GM18858 (cell line): Measurements from ENCODE around the gene TMEM267.
"Not testable (repeated sequence)": the region's sequence is repeated elsewhere in the genome, so short reads cannot be mapped to it uniquely, and the experiment has no call there.

Experiments
- ATAC-seq: cut with Tn5 transposase; IDR thresholded peaks from one replicate; pipeline ENCODE4 v1.9.1; 2021; ENCODE audit not compliant: unreplicated experiment

The TMEM267 gene

DNA sequence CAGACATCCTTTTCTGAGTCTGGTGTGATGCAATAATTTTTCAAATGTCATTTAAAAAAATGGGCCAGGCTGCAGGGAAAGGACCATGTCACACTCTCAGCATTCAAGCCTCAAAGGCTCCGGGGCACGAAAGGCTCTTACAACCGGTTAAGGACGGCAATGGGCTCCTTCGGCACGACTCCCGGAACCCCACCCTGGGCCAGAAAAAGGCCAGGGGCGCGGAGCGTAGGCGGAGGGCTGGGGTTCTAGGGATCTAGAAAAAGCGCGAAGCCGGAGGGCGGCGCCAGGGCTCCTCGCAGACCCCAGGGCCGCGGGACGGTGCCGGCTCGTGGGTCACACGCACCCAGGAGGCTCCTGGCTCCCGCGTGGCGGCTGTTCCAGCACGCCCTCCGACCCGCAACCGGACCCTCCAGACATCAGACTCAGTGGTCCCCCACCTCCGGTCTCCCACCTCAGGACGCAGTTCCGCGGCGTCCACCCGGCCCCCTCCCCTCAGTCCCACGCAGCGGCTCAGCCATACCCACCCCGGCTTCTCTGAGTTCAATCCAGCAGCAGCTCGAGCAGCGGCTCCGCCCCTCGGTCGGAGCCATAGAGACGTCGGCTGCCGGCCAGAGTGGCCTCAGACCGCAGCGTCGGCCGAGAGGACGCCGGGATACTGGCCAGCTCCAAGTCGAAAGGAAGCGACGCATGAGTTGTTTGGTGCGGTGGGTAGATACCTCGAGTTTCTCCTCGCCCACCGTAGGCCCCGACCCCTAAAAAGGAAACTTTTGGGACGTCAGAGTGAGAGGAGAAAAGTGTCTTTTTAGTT lies at the start of gene TMEM267:
TSS of gene TMEM267 (minus strand) at position 568 of the 808 bp plus-strand sequence. CDS start 29,896 bp downstream, outside the sequence.
- peak; percentile 66 for ATAC-seq

DNA sequence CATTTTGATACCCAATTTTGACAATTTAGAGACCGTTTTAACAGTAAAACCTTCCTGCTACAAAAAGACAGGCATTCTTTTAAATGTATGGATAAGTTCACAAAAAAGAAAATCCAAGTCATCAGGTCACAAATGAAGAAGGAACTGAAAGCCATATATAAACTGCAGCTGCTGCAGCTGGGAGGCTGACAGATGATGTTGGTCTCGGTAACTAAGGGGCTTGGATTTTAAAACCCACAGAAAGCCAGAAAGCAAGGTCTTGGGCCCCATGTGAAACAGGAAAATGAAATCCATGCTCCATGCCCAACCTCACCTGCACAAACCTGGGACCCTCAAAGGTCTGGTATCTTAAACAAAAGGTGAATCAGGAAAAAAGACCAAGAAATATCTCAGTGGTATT lies 47.0 kb upstream of the TMEM267 start:
- ATAC-seq: no peak

DNA sequence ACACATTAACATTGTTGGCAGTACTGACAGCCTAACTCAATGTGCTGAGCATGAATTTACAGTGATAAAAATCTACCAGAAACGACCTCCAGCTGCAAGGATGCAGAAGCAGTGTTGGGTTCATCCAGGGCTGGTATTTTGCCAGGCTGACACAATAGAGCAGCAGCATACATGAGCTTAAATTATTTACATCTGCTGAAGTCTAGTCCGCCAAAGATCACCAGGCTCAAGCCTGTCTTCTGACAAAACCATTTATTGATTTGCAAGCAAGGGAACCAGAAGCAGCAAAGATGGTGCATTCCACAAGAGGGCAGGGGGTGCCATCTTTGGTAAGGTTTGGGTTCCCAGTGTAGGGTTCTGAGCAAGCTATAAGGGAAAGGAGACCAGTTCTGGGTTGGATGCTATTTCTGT lies 40.0 kb upstream of the TMEM267 start:
- ATAC-seq: no peak

GRCh38 chr5:43520615-43521014 lies 37.0 kb upstream of the TMEM267 start:
- ATAC-seq: no peak

GRCh38 chr5:43515678-43516048 lies 32.0 kb upstream of the TMEM267 start:
- no peak for ATAC-seq

- peak; percentile 94 for ATAC-seq
These were observed 31.4 kb upstream of the TMEM267 start, which contains the start of gene C5orf34 for GRCh38 chr5:43514816-43515677. C5orf34 (minus strand) TSS chr5:43515148; CDS start chr5:43509339, 5,809 bp downstream.

DNA sequence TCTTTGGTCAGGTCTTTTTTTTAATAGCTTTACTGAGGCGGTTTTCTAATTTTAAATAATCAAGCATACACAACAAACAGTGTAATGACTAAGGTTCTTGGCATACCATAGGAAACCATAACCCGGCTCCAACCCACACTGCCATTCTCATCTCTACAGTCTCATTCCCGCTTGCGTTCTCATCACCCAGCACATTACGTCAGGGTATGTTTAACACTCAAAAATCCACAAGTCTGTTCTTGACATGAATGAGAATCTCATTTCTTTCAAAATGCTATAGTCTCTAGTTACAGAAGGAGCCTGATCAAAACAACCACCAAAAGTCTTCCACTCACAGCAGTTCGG lies 30.8 kb upstream of the TMEM267 start:
- ATAC-seq: peak; percentile 23

GRCh38 chr5:43514025-43514424 lies 30.4 kb upstream of the TMEM267 start:
- ATAC-seq: no peak

GRCh38 chr5:43511062-43511461 lies 27.4 kb upstream of the TMEM267 start:
- ATAC-seq: not testable (repeated sequence)

DNA sequence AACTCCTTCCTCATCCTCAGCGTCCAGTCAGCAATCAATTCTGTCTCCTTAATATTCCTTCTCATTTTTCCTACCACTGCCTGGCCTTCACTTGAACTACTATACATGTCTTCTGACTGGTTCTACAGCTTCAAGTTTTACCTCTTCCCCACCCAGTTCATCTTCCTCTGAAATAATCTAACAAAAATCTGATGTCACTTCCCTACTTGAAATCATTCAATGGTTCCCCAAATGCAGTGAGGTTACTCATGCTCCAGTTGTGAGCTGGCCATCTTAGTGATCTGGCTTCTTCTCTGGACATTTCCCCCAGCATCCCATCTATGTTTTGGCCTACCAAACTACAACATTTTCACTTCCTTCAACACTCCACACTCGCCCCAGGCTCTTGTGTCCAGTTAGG lies 14.9 kb upstream of the TMEM267 start:
- no peak for ATAC-seq

- ATAC-seq: no peak
These were observed 13.8 kb upstream of the TMEM267 start for GRCh38 chr5:43497311-43498104.

DNA sequence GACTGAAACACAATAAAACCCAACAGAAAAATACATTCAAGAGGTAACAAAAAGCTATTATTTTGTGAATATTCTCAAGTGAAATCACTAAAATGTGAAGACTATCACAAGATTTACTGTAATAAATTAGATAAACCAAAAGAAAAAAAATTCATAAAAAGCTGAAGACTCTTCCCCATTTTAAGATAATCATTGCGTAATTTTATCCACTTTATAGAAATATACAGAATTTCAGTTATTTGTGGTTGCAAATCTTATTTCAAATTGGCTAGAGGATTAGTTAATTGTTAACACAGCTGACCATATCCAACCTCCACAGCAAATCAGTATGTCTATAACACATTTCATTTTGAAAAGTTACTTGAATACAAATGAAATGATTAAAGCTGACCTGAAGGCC lies 7.7 kb upstream of the TMEM267 start:
- ATAC-seq: no peak

DNA sequence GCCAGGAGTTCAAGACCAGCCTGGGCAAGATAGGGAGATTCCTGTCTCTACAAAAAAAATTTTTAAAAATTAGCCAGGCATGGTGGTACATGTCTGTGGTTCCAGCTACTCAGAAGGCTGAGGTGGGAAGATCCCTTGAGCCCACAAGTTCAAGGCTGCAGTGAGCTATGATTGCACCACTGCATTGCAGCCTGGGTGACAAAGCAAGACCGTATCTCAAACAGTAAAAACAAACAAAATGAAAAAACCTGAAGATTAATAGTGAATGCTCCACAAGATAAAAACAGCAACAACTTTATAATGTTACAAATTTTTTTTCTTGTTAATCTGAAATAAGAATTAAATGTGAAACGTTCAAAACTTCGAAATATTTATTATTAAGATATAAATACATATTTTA lies 2.7 kb upstream of the TMEM267 start:
- no peak for ATAC-seq

DNA sequence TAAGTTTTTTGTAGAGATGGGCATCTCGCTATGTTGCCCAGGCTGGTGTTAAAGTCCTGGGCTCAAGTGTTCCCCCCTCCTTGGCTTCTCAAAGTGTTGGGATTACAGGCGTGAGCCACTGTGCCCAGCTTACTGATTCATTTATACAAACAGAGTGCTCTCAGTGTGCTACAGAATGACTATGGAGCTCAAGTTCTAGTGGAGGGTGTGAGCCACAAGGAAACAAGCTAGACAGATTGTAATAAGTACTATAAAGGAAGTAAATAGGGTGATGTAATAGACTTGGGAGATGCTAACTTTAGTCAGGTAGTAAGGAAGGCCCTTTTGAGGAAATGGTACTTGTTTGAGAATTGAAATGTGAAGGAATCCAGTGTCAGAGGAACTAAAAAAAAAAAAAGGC lies 1.7 kb upstream of the TMEM267 start:
- no peak for ATAC-seq

DNA sequence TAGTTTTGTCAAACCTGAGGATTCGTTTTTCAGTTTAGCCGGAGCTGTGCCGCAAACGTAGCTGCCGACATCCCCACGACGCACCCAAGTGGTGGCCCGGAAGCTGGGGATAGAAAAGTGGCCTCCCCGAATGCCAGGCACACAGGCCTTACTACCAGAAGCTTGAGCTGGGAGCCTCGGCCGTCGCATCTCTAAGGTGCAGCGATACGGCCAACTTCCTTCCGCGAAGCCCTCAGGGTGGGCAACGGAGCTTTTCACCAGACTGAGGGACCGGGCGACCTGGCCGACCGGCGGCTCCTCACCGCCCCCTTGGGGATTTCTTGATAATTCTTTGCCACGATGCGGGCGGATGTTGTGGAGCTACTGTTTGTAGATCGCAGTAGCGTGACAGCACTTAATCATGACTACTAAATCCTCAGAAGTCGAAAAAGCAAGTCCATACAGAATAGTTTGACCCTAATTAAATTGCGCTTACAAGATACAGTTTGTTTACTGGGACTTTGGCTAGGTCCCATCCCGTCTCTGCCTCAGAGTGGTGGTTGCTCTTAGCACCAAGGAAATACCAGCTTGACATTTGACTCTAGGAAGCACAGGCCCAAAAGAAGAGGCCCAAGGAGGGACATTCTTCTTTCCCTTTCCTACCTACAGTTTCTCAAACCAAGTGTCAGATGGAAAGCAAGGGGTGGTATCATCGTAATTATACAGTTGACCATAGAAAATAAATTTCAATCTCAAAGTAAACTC lies 613 bp upstream of the TMEM267 start:
- ATAC-seq: peak; percentile 60

DNA sequence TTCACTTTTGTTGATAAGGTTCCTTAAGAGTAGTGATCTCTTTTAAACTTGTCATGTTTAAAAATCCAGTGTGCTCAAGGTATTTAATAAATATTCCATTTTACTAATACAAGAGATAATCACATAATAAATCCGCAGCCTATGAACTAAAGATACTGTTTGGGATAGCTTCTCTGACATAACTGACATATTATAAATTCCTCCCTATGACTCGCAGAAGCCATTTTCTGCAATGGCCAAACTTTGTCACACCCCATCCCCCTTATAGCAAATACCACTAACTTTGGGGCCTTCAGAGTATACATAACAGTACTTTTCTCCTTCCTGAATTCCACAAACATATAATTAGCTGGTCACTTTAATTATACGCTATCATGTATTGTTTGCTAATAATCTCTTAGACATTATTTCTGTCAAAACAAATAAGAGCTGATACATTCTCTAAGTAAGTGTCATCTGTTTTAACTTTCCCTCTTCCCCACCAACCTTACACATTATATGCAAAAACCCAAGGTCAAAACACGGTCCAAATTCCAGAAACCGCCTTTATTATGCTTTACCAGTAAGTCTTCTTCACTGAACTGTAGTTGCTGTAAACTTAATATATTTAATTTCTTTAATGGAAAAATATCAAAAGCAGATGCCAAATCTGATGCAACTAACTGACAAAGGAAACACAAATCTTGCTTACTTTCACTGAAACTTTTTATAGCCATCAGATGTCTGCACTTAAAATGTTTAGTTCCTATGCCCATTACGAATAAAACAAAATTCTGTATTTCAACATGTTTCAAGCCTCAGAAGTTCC lies 971 bp downstream of the TMEM267 start:
- ATAC-seq: no peak

DNA sequence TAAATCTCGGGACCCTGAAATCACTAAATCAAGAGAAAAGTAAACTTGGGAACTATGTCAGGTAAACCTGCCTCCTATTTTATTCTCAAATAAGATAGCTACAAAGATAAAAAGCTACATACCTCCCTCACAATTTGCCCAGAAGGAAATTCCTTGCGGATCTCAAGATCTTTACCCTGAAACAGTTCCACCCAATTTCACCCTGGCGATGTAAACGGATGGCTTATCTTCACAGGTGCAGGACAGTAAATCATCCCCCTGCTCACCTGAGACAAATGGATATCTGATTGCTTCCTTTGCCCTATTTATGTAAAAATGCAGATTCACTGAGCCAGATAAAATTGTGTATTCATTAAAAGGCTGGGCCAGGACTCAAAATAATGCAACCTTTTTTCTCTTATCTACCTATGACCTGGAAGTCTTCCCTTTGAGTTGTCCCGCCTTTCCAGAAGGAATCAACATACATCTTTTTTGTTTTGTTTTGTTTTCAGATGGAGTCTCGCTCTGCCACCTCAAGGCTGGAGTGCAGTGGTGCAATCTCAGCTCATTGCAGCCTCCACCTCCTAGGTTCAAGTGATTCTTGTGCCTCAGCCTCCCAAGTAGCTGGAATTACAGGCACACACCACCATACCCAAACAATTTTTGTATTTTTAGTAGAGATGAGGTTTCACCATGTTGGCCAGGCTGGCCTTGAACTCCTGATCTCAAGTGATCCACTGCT lies 13.8 kb downstream of the TMEM267 start:
- no peak for ATAC-seq

GRCh38 chr5:43467100-43467499 lies 16.6 kb downstream of the TMEM267 start:
- no peak for ATAC-seq

GRCh38 chr5:43465455-43465854 lies 18.2 kb downstream of the TMEM267 start:
- not testable (repeated sequence) for ATAC-seq
